Tibial artery (tissue), 4 donors: Measurements from ENCODE around the gene TSR3.

ENCODE experiments used
- DNase-seq, 2 donors: peaks; one replicate each; pipeline ENCODE4 v3.0.0-alpha.2; 2019
- H3K27ac ChIP-seq, 2 donors: fragments of 200-600 bp; sonication (generic) in 1 of 2; 1 replicate in 1 of 2; 2 replicates in 1 of 2; pipeline ENCODE4 v1.5.1; 2018 to 2019; ENCODE audit warnings: mild to moderate bottlenecking in 1 of 2
- H3K27me3 ChIP-seq, 2 donors: fragments of 200-600 bp; sonication (generic) in 1 of 2; one replicate each; pipeline versions ENCODE4 v1.5.1 to v1.6.0; 2016 to 2019
- H3K36me3 ChIP-seq, 3 donors: fragments of 200-600 bp; sonication (generic) in 2 of 3; one replicate each; pipeline ENCODE4 v1.5.1; 2016 to 2019; ENCODE audit warnings: mild to moderate bottlenecking in 2 of 3
- H3K4me1 ChIP-seq, 4 donors: fragments of 200-600 bp; sonication (generic) in 2 of 4; 1 replicate in 3 of 4; 2 replicates in 1 of 4; pipeline ENCODE4 v1.5.1; 2016 to 2019
- H3K4me3 ChIP-seq, 2 donors: fragments of 200-600 bp; sonication (generic) in 1 of 2; 1 replicate in 1 of 2; 2 replicates in 1 of 2; pipeline ENCODE4 v1.5.1; 2018 to 2019; ENCODE audit warnings: mild to moderate bottlenecking in 2 of 2
- H3K9me3 ChIP-seq, 3 donors: fragments of 200-600 bp; sonication (generic) in 1 of 3; one replicate each; pipeline ENCODE4 v1.5.1; 2016 to 2019
- intact Hi-C: fragments of 100-400 bp; cut with DNase I; formaldehyde crosslinking; loops from one replicate; pipeline ENCODE4 v1.15.0; 2023; ENCODE audit warnings: low total_unique reads
- TF ChIP-seq, protein P1 (sequence below), 2 experiments: fragments of 200-600 bp in 1 of 2; fragments of 450-650 bp in 1 of 2; IDR thresholded peaks; one replicate each; pipeline ENCODE4 v1.5.1; 2017 to 2019; ENCODE audit warnings: antibody characterized with exemption in 2 of 2, mild to moderate bottlenecking in 1 of 2, moderate library complexity in 1 of 2

The TSR3 gene

DNA sequence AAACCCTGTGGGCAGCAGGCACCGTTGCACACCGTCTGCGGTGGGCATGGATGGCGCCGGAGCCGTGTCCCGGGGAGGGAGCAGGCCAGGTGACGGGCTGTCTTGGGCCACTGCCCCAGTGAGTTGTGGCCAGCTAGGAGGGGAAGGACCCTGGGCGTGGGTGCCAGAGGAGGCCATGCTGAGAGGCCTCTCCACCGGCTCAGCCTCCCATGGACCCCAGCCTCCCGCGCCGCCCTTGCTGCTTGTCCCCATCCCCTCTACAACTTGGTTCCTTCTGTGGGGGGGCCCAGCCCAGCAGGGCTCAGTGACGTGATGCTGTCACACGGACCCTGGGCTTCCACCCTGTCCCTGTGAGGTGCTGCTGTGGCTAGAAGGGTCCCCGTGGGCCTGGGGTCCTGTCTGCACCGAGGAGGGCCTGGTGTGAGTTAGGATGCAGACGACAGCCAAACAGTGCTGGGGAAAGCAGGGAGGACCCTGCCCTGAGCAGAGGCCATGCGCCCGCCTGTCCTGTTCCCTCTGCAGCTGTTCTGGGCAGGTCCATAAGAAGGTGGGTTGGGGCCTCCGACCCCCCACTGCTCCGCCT lies 30.9 kb downstream of the TSR3 start:
- H3K4me3 ChIP-seq, result no peak overlapping the region
- no peak for DNase-seq
- H3K27me3 ChIP-seq, result no peaks in the 10 kb centered on the region
- peaks cover 90 to 100% (median 96%) of the 10 kb centered on the region in 3 donors for H3K36me3 ChIP-seq
- TF ChIP-seq, protein P1, sequence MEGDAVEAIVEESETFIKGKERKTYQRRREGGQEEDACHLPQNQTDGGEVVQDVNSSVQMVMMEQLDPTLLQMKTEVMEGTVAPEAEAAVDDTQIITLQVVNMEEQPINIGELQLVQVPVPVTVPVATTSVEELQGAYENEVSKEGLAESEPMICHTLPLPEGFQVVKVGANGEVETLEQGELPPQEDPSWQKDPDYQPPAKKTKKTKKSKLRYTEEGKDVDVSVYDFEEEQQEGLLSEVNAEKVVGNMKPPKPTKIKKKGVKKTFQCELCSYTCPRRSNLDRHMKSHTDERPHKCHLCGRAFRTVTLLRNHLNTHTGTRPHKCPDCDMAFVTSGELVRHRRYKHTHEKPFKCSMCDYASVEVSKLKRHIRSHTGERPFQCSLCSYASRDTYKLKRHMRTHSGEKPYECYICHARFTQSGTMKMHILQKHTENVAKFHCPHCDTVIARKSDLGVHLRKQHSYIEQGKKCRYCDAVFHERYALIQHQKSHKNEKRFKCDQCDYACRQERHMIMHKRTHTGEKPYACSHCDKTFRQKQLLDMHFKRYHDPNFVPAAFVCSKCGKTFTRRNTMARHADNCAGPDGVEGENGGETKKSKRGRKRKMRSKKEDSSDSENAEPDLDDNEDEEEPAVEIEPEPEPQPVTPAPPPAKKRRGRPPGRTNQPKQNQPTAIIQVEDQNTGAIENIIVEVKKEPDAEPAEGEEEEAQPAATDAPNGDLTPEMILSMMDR (IDR thresholded peaks at IDR 0.05), result no peak
- intact Hi-C loops, result no loop called here
- H3K9me3 ChIP-seq, result no peaks in the 10 kb centered on the region
- no peaks in the 10 kb centered on the region for H3K4me1 ChIP-seq
- H3K27ac ChIP-seq, result no peak overlapping the region

DNA sequence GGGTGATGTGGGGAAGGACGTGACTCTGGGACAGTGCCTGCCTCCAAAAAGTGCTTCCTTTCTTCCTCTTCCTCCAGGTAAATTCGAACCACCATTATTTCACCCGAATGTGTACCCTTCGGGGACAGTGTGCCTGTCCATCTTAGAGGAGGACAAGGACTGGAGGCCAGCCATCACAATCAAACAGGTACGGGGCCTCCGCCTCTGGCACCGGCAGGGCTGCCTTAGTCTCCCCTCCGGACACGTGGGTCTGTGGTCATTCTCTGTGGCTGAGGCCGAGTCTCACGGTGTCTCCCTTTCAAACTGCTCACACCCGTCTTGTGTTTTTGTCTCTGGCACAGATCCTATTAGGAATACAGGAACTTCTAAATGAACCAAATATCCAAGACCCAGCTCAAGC lies 31.6 kb downstream of the TSR3 start:
- no peak for DNase-seq
- H3K36me3 ChIP-seq, result peaks cover 90 to 100% (median 99%) of the 10 kb centered on the region in 3 donors
- TF ChIP-seq, protein P1 (IDR thresholded peaks at IDR 0.05), result no peak

DNA sequence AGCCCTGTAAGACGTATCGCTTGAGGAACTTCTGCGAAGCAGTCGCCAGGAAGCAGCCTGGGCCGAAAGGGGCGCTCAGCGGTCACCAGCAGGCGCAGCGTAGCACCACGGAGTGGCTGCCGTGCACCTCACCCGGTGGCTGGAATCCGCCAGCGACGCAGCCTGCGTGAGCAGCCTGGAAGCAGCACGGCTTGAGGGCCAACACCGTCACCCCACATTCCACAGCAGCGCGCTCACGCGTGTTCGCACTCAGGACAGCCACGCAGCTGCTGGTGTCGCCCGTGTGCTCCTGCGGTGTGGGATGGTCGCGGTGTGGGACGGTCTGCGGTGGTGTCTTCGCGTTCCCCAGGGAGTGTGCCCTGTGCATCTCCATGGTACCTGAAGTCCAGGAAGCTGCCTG lies 32.6 kb downstream of the TSR3 start:
- no peaks in the 10 kb centered on the region for H3K27me3 ChIP-seq
- H3K4me3 ChIP-seq, result no peak overlapping the region
- TF ChIP-seq, protein P1 (IDR thresholded peaks at IDR 0.05), result no peak
- H3K36me3 ChIP-seq, result peaks cover 87 to 100% (median 99%) of the 10 kb centered on the region in 3 donors
- H3K9me3 ChIP-seq, result no peaks in the 10 kb centered on the region
- intact Hi-C loops, result no loop called here
- no peak overlapping the region for H3K27ac ChIP-seq
- DNase-seq, result no peak
- peaks cover 0 to 7% (median under 1%) of the 10 kb centered on the region in 4 donors for H3K4me1 ChIP-seq

More for the DNA sequence above, 31.6 kb downstream of the TSR3 start:
- Histone ChIP-seq H3K27me3 (no peaks in the 10 kb centered on the region), H3K27ac (no peak overlapping the region), H3K4me1 (no peaks in the 10 kb centered on the region), H3K9me3 (no peaks in the 10 kb centered on the region), H3K4me3 (no peak overlapping the region)
- intact Hi-C loops, result no loop called here

DNA sequence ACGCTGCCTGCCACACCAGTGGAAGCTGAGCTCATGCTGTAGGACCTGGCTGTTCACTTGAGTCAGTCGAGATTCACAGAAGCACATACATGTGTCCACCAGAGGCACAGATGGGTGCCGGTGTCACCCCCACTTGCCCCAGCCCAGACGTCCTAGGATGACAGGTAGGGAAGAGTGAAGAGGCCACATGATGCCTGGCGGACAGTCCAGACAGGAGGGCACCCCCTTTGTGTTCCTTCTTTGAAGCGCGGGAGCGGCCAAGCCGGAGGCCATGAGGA lies 33.5 kb downstream of the TSR3 start:
- H3K27ac ChIP-seq, result no peak overlapping the region
- no peak for DNase-seq
- peaks cover 79 to 98% (median 96%) of the 10 kb centered on the region in 3 donors for H3K36me3 ChIP-seq
- H3K4me3 ChIP-seq, result no peak overlapping the region
- TF ChIP-seq, protein P1 (IDR thresholded peaks at IDR 0.05), result no peak
- intact Hi-C loops, result no loop called here
- no peaks in the 10 kb centered on the region for H3K27me3 ChIP-seq
- peaks cover 0 to 14% (median 5%) of the 10 kb centered on the region in 4 donors for H3K4me1 ChIP-seq
- no peaks in the 10 kb centered on the region for H3K9me3 ChIP-seq

DNA sequence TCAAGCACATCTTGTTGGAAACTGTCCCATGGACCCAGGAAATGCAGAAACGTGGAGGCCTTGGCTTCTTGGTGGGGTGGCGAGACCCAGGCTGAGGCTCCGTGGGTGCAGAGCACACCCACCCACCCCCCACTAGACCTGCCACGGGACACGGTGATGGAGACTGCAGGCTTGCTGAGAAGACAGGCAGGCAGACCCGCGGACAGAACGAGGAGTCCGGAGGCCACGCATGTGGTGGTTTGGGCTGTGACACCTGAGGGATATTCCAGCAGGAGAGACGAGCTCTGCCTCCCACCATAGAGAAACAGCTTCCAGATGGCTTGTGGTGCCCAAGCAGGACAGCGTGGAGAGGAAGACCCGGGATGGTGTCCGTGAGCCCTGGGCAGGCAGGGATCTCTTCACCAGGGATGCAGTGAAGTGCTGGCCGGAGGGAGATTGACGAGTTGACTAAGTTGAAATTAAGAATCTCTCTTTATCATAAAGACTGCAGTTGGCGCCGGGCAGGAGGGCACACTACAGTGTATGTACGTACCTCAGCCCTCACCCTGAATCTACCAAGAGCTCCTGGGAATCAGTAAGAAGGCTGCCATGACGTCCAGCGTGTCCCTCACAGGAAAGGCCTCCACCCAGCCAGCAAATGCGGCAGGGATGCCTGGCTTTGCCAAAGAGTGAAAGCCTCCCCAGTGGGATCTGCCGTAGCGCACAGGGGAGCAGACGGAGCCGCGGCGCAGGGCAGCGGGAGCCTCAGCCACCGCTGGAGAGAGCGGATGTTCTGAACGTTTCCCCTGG lies 34.0 kb downstream of the TSR3 start:
- TF ChIP-seq, protein P1 (IDR thresholded peaks at IDR 0.05), result no peak
- no peak overlapping the region for H3K27ac ChIP-seq
- no peaks in the 10 kb centered on the region for H3K9me3 ChIP-seq
- H3K4me1 ChIP-seq, result peaks cover 0 to 19% (median 10%) of the 10 kb centered on the region in 4 donors
- intact Hi-C loops, result no loop called here
- no peaks in the 10 kb centered on the region for H3K27me3 ChIP-seq
- no peak overlapping the region for H3K4me3 ChIP-seq
- H3K36me3 ChIP-seq, result peaks cover 76 to 93% (median 92%) of the 10 kb centered on the region in 3 donors
- DNase-seq, result no peak
